OCI-LY7 (cell line): ENCODE data around the gene ANKRD11.

Source experiments
- EZH2phosphoT487 ChIP-seq: fragments of 200-600 bp; sonication (generic); IDR thresholded peaks from 2 replicates; pipeline ENCODE4 v1.6.1; 2018; ENCODE audit warnings: low read depth, borderline replicate concordance, mild to moderate bottlenecking, mixed run types, antibody characterized with exemption, low read length, moderate library complexity, mixed read lengths
- TF ChIP-seq, protein P1 (sequence below): fragments of 200-600 bp; sonication (generic); conservative IDR thresholded peaks from 2 replicates; pipeline ENCODE4 v1.5.1; 2014; ENCODE audit warnings: mild to moderate bottlenecking, antibody characterized with exemption, low read length, moderate library complexity, mixed read lengths

DNA sequence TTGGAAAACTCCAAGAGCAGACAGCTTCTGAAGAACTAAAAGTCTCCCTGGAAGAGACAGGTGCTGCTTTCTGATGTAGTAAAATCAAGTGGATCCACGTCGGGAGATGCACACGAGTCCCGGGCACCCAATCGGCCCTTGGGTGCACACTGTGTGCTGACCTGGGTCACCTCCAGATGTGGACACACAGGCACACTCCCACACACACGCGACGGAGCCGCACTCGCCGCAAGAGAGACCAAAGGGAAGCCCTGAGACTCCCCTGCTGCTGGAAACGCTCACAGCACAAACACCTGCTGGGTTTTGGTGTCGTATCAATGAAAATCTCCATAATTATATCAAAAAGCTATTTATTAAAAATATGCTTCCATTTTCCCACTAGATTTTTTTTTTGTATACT lies 94.2 kb downstream of the ANKRD11 start:
- TF ChIP-seq, protein P1, sequence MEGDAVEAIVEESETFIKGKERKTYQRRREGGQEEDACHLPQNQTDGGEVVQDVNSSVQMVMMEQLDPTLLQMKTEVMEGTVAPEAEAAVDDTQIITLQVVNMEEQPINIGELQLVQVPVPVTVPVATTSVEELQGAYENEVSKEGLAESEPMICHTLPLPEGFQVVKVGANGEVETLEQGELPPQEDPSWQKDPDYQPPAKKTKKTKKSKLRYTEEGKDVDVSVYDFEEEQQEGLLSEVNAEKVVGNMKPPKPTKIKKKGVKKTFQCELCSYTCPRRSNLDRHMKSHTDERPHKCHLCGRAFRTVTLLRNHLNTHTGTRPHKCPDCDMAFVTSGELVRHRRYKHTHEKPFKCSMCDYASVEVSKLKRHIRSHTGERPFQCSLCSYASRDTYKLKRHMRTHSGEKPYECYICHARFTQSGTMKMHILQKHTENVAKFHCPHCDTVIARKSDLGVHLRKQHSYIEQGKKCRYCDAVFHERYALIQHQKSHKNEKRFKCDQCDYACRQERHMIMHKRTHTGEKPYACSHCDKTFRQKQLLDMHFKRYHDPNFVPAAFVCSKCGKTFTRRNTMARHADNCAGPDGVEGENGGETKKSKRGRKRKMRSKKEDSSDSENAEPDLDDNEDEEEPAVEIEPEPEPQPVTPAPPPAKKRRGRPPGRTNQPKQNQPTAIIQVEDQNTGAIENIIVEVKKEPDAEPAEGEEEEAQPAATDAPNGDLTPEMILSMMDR, result no peak
- no peak for TF ChIP-seq EZH2phosphoT487
